Prostate gland (tissue), 2 donors: Measurements from ENCODE around the gene ZNF587B. TPM values are rescaled to one million over a fixed set of nuclear protein-coding genes. Genes with fewer than 3 reads are reported as not detected.
A peak's percentile ranks its signal among the peaks of the same experiment; 100 is the strongest.
"Not testable (repeated sequence)": the region's sequence is repeated elsewhere in the genome, so short reads cannot be mapped to it uniquely, and the experiment has no call there.

ENCODE experiments used
- DNase-seq: peaks from one replicate; pipeline ENCODE4 v3.0.0-alpha.2; 2019; ENCODE audit warnings: low spot score
- H3K27ac ChIP-seq, 2 donors: fragments of 200-600 bp; sonication (generic); 2 replicates each; pipeline ENCODE4 v1.5.1; 2017 to 2019
- H3K27me3 ChIP-seq: fragments of 200-600 bp; sonication (generic); replicated peaks from 2 replicates; pipeline ENCODE4 v1.5.1; 2019; ENCODE audit not compliant: insufficient read depth
- H3K36me3 ChIP-seq, 2 donors: fragments of 200-600 bp; sonication (generic); 1 replicate in 1 of 2; 2 replicates in 1 of 2; pipeline versions ENCODE4 v1.5.1 to v1.8.1; 2017 to 2019
- H3K4me1 ChIP-seq: fragments of 200-600 bp; sonication (generic); replicated peaks from 2 replicates; pipeline ENCODE4 v1.5.1; 2019
- H3K4me3 ChIP-seq, 2 donors: fragments of 200-600 bp; sonication (generic); 2 replicates each; pipeline ENCODE4 v1.5.1; 2017 to 2019
- H3K9me3 ChIP-seq: fragments of 200-600 bp; sonication (generic); 2 replicates; pipeline ENCODE4 v1.5.1; 2017
- POLR2A ChIP-seq: fragments of 450-650 bp; IDR thresholded peaks from one replicate; pipeline ENCODE4 v1.6.1; 2016; ENCODE audit warnings: antibody characterized with exemption, mild to moderate bottlenecking
- POLR2AphosphoS5 ChIP-seq: sonication (generic); formaldehyde crosslinking; IDR thresholded peaks from one replicate; pipeline ENCODE4 v1.6.1; 2017; ENCODE audit warnings: antibody characterized with exemption
- WGBS: methylation state at CpG from one replicate; pipeline ENCODE4 v1.1.5; 2018; 5-methylcytosine and 5-hydroxymethylcytosine counted together
- intact Hi-C: fragments of 100-400 bp; cut with DNase I; formaldehyde crosslinking; loops from one replicate; pipeline ENCODE4 v1.14.2; 2022
- total RNA-seq, 2 donors: library from RNA; depleted of rRNA; stranded (reverse); fragments of >200 nt; gene quantifications; one replicate each; pipeline ENCODE4 v1.1.0, GENCODE V29; 2016
- TF ChIP-seq, protein P1 (sequence below), 4 experiments: fragments of 200-600 bp in 2 of 4; fragments of 450-650 bp in 2 of 4; sonication (generic) in 2 of 4; IDR thresholded peaks; 1 replicate in 3 of 4; 2 replicates in 1 of 4; pipeline ENCODE4 v1.5.1; 2016 to 2019; ENCODE audit warnings: antibody characterized with exemption in 4 of 4, mild to moderate bottlenecking in 2 of 4, moderate library complexity in 2 of 4

The ZNF587B gene
- total RNA-seq, result 10 to 100 TPM; 21.1 to 23.5 TPM

- WGBS, result 27% methylated on average over 22 of the region's 22 CpGs
- Histone ChIP-seq H3K36me3 (no peaks in the 10 kb centered on the region), H3K27ac (peak within 1 kb of the TSS in 1 of 2 donors; percentile 68), H3K9me3 (no peaks in the 10 kb centered on the region), H3K27me3 (no peaks in the 10 kb centered on the region), H3K4me3 (peak within 1 kb of the TSS; percentile 12 to 26), H3K4me1 (peaks cover 8% of the 10 kb centered on the region)
- TF ChIP-seq, protein P1, sequence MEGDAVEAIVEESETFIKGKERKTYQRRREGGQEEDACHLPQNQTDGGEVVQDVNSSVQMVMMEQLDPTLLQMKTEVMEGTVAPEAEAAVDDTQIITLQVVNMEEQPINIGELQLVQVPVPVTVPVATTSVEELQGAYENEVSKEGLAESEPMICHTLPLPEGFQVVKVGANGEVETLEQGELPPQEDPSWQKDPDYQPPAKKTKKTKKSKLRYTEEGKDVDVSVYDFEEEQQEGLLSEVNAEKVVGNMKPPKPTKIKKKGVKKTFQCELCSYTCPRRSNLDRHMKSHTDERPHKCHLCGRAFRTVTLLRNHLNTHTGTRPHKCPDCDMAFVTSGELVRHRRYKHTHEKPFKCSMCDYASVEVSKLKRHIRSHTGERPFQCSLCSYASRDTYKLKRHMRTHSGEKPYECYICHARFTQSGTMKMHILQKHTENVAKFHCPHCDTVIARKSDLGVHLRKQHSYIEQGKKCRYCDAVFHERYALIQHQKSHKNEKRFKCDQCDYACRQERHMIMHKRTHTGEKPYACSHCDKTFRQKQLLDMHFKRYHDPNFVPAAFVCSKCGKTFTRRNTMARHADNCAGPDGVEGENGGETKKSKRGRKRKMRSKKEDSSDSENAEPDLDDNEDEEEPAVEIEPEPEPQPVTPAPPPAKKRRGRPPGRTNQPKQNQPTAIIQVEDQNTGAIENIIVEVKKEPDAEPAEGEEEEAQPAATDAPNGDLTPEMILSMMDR (IDR thresholded peaks at IDR 0.05), result peak in 3 of 4 experiments; percentile 32 to 51 (median 45)
- TF ChIP-seq POLR2A (no peak), POLR2AphosphoS5 (peak; percentile 42)
- DNase-seq, result peak; percentile 35
- intact Hi-C loops, result no loop called here
These were observed at the start of gene ZNF587B for GRCh38 chr19:57830071-57830602. Gene ZNF587B (plus strand): TSS chr19:57830299. CDS start chr19:57830529, 230 bp downstream.

GRCh38 chr19:57786286-57786685, 43.8 kb upstream of the ZNF587B start:
- DNase-seq, result no peak
- 95% methylated on average over 38 of the region's 38 CpGs for WGBS
- H3K27ac ChIP-seq, result no peak overlapping the region
- no peaks in the 10 kb centered on the region for H3K27me3 ChIP-seq
- intact Hi-C loops, result no loop called here
- no peak overlapping the region for H3K4me3 ChIP-seq
- H3K4me1 ChIP-seq, result no peaks in the 10 kb centered on the region
- no peaks in the 10 kb centered on the region for H3K9me3 ChIP-seq
- peaks cover 0 to 8% of the 10 kb centered on the region in 2 donors for H3K36me3 ChIP-seq
- TF ChIP-seq, protein P1 (IDR thresholded peaks at IDR 0.05), result no peak
- TF ChIP-seq POLR2A (no peak), POLR2AphosphoS5 (no peak)

DNA sequence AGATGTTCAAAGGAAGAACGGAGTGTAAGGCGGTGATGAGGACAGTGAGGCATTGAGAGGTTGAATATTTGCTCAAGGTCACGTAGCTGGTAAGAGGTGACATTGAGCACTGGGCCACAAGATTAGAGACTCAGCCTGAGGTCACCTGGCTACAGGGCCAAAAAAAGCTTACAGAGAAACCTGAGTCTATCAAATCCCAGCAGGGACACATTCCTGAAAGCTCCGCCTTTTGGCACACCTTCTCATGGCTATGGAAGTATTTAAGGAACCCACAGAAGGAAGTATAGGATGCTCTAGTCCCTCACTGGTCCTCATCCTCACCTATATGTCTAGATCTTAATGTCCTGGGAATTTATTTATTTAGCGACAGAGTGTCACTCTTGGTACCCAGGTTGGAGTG, 43.2 kb upstream of the ZNF587B start:
- H3K4me3 ChIP-seq, result no peak overlapping the region
- 87% methylated on average over 5 of the region's 5 CpGs for WGBS
- no peaks in the 10 kb centered on the region for H3K4me1 ChIP-seq
- no peaks in the 10 kb centered on the region for H3K27me3 ChIP-seq
- H3K27ac ChIP-seq, result no peak overlapping the region
- peaks cover 0 to 8% of the 10 kb centered on the region in 2 donors for H3K36me3 ChIP-seq
- intact Hi-C loops, result no loop called here
- DNase-seq, result no peak
- H3K9me3 ChIP-seq, result no peaks in the 10 kb centered on the region
- TF ChIP-seq POLR2A, result no peak
- TF ChIP-seq, protein P1 (IDR thresholded peaks at IDR 0.05), result no peak
- no peak for TF ChIP-seq POLR2AphosphoS5

DNA sequence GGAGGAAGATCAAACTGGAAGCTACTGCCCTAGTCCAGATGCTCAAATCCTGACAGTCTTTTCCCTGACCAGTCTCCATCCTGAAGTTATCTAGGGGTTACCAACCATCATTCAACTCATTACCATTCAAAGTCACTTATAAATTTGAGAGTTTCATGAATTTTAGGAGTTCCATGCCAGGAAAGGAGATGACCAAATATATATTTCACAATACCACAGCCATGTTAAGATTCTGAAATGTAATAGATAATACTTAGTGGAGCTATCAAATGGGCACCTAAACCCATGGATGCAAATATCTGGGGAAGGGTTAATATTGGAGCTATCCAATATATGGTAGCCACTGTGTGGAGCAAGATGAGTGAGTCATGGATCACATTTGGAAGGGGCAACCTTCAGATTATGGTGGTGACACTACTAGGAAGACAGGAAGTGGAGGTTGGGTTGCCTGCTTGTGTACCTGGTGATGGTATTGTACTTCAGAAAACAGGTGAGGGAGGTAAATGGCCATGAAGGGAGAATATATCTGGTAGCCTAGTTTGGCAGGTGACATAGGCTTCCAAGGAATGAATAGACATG, 41.9 kb upstream of the ZNF587B start:
- Histone ChIP-seq H3K27me3 (no peaks in the 10 kb centered on the region), H3K9me3 (no peaks in the 10 kb centered on the region), H3K36me3 (peaks cover 0 to 8% of the 10 kb centered on the region in 2 donors), H3K4me3 (no peak overlapping the region), H3K27ac (no peak overlapping the region), H3K4me1 (no peaks in the 10 kb centered on the region)
- no peak for TF ChIP-seq POLR2AphosphoS5
- TF ChIP-seq, protein P1 (IDR thresholded peaks at IDR 0.05), result no peak
- TF ChIP-seq POLR2A, result no peak
- intact Hi-C loops, result no loop called here
- DNase-seq, result no peak

DNA sequence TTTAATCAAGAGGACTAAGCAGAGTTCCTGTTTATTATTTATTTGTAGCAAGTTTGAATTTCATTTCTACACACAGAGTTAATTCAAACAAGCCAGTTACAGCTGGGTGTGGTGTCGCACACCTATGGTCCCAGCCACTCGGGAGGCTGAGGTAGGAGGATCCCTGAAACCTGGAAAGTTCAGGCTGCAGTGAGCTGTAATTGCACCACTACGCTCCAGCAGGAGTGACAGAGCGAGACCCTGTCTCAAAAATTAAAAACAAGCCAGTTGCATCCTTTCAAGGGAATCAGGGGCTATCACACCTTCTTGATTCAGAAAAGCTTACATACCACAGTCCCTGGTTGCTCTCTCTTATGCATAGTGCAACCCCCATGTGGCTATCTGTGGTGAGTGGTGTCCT, 40.8 kb upstream of the ZNF587B start:
- no peak for TF ChIP-seq POLR2AphosphoS5
- no peak for TF ChIP-seq POLR2A
- no peak overlapping the region for H3K27ac ChIP-seq
- H3K9me3 ChIP-seq, result no peaks in the 10 kb centered on the region
- H3K36me3 ChIP-seq, result peaks cover 0 to 8% of the 10 kb centered on the region in 2 donors
- H3K4me1 ChIP-seq, result no peaks in the 10 kb centered on the region
- WGBS, result 95% methylated on average over 4 of the region's 4 CpGs
- no peak for DNase-seq
- intact Hi-C loops, result no loop called here
- no peak overlapping the region for H3K4me3 ChIP-seq
- no peaks in the 10 kb centered on the region for H3K27me3 ChIP-seq

GRCh38 chr19:57796580-57796979, 33.5 kb upstream of the ZNF587B start:
- H3K36me3 ChIP-seq, H3K4me3 ChIP-seq, H3K27me3 ChIP-seq, H3K27ac ChIP-seq, DNase-seq, intact Hi-C loops, H3K9me3 ChIP-seq, H3K4me1 ChIP-seq: not testable (repeated sequence)
- 100% methylated on average over 1 of the region's 1 CpG for WGBS
